Suprapubic skin (tissue), 4 donors: ENCODE data around the gene MYO15A. TPM values are rescaled to one million over a fixed set of nuclear protein-coding genes. Genes with fewer than 3 reads are reported as not detected.

Experiments
- DNase-seq, 2 donors: peaks; one replicate each; pipeline ENCODE4 v3.0.0-alpha.2; 2019; ENCODE audit warnings: low spot score in 2 of 2
- H3K27ac ChIP-seq: fragments of 200-600 bp; sonication (generic); one replicate; pipeline ENCODE4 v1.5.1; 2019
- H3K27me3 ChIP-seq: fragments of 200-600 bp; sonication (generic); one replicate; pipeline ENCODE4 v1.5.1; 2019
- H3K36me3 ChIP-seq: fragments of 200-600 bp; sonication (generic); one replicate; pipeline ENCODE4 v1.5.1; 2019
- H3K4me1 ChIP-seq: fragments of 200-600 bp; sonication (generic); one replicate; pipeline ENCODE4 v1.5.1; 2019
- H3K4me3 ChIP-seq: fragments of 200-600 bp; sonication (generic); one replicate; pipeline ENCODE4 v1.5.1; 2019; ENCODE audit warnings: mild to moderate bottlenecking
- H3K9me3 ChIP-seq: fragments of 200-600 bp; sonication (generic); one replicate; pipeline ENCODE4 v1.5.1; 2019
- EP300 ChIP-seq: sonication (generic); formaldehyde crosslinking; IDR thresholded peaks from one replicate; pipeline ENCODE4 v1.6.1; 2017; ENCODE audit warnings: antibody characterized with exemption
- POLR2A ChIP-seq, 2 donors: fragments of 450-650 bp; IDR thresholded peaks; one replicate each; pipeline ENCODE4 v1.6.1; 2017; ENCODE audit warnings: antibody characterized with exemption in 2 of 2, mild to moderate bottlenecking in 2 of 2, moderate library complexity in 2 of 2
- POLR2AphosphoS5 ChIP-seq, 3 donors: sonication (generic); formaldehyde crosslinking; IDR thresholded peaks; one replicate each; pipeline ENCODE4 v1.6.1; 2017; ENCODE audit warnings: antibody characterized with exemption in 3 of 3
- WGBS: methylation state at CpG from one replicate; pipeline ENCODE4 v1.1.5; 2018; 5-methylcytosine and 5-hydroxymethylcytosine counted together
- total RNA-seq, 4 donors: library from RNA; depleted of rRNA; stranded (reverse); fragments of >200 nt; gene quantifications; one replicate each; pipeline ENCODE4 v1.1.0, GENCODE V29; 2016
- TF ChIP-seq, protein P1 (sequence below), 2 donors: fragments of 200-600 bp in 1 of 2; fragments of 450-650 bp in 1 of 2; sonication (generic) in 1 of 2; IDR thresholded peaks; one replicate each; pipeline ENCODE4 v1.5.1; 2016 to 2019; ENCODE audit warnings: antibody characterized with exemption in 2 of 2, mild to moderate bottlenecking in 1 of 2, moderate library complexity in 1 of 2

Gene MYO15A
- total RNA-seq, 4 donors from 2014 or later: 0.23 to 0.49 (median 0.41) TPM

DNA sequence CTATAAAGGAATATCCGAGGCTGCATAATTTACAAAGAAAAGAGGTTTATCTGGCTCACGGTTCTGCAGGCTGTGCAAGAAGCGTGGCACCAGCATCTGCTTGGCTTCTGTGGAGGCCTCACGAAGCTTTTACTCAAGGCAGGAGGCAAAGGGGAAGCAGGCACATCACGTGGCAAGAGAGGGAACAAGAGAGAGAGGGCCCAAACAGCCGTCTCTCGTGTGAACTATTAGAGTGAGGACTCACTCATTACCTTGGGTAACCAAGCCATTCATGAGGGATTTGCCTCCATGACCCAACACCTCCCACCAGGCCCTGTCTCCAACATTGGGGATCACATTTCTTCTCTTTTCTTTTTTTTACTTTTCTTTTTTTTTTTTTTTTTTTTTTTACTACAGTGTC lies 67.6 kb downstream of the MYO15A start:
- 77% methylated on average over 7 of the region's 7 CpGs for WGBS
- DNase-seq: no peak

GRCh38 chr17:18177133-18177532 lies 68.6 kb downstream of the MYO15A start:
- peaks cover 11% of the 10 kb centered on the region for H3K4me1 ChIP-seq

More for the DNA sequence above, 67.6 kb downstream of the MYO15A start:
- Histone ChIP-seq H3K36me3 (no peaks in the 10 kb centered on the region), H3K9me3 (no peaks in the 10 kb centered on the region), H3K27me3 (no peaks in the 10 kb centered on the region), H3K27ac (no peak overlapping the region), H3K4me3 (no peak overlapping the region), H3K4me1 (peaks cover 2% of the 10 kb centered on the region)
- TF ChIP-seq EP300 (no peak), POLR2AphosphoS5 (IDR thresholded peaks at IDR 0.05) (no peak), POLR2A (IDR thresholded peaks at IDR 0.05) (no peak)
- TF ChIP-seq, protein P1, sequence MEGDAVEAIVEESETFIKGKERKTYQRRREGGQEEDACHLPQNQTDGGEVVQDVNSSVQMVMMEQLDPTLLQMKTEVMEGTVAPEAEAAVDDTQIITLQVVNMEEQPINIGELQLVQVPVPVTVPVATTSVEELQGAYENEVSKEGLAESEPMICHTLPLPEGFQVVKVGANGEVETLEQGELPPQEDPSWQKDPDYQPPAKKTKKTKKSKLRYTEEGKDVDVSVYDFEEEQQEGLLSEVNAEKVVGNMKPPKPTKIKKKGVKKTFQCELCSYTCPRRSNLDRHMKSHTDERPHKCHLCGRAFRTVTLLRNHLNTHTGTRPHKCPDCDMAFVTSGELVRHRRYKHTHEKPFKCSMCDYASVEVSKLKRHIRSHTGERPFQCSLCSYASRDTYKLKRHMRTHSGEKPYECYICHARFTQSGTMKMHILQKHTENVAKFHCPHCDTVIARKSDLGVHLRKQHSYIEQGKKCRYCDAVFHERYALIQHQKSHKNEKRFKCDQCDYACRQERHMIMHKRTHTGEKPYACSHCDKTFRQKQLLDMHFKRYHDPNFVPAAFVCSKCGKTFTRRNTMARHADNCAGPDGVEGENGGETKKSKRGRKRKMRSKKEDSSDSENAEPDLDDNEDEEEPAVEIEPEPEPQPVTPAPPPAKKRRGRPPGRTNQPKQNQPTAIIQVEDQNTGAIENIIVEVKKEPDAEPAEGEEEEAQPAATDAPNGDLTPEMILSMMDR (IDR thresholded peaks at IDR 0.05): no peak

DNA sequence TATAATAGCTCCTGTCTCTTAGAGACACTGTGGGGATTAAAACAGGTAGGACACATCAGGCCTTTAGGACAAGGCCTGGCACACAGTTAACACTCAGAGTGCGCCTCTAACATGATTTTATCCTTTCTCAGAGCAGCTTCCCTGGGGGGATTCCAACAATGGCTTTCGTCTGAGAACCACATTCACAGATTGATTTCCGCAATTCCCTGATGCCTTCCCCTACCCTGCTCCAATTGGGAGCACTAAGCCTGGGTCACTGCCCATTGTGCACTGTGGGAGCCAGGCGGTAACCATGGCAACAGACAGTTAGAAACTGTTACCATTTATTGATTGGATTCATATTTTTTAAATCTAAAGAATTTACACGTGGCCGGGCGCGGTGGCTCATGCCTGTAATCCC lies 69.2 kb downstream of the MYO15A start:
- no peak overlapping the region for H3K27ac ChIP-seq
- no peak overlapping the region for H3K4me3 ChIP-seq
- 83% methylated on average over 8 of the region's 8 CpGs for WGBS
- TF ChIP-seq, protein P1 (IDR thresholded peaks at IDR 0.05): no peak
- TF ChIP-seq POLR2A (IDR thresholded peaks at IDR 0.05) (no peak), EP300 (no peak), POLR2AphosphoS5 (IDR thresholded peaks at IDR 0.05) (no peak)
- no peak for DNase-seq
- no peaks in the 10 kb centered on the region for H3K9me3 ChIP-seq
- H3K36me3 ChIP-seq: no peaks in the 10 kb centered on the region
- no peaks in the 10 kb centered on the region for H3K27me3 ChIP-seq
- peaks cover 17% of the 10 kb centered on the region for H3K4me1 ChIP-seq

More at GRCh38 chr17:18177133-18177532, 68.6 kb downstream of the MYO15A start:
- DNase-seq: no peak
- Histone ChIP-seq H3K36me3 (no peaks in the 10 kb centered on the region), H3K9me3 (no peaks in the 10 kb centered on the region), H3K27me3 (no peaks in the 10 kb centered on the region), H3K4me3 (no peak overlapping the region), H3K27ac (no peak overlapping the region)
- TF ChIP-seq, protein P1 (IDR thresholded peaks at IDR 0.05): no peak
- TF ChIP-seq POLR2AphosphoS5 (IDR thresholded peaks at IDR 0.05) (no peak), EP300 (no peak), POLR2A (IDR thresholded peaks at IDR 0.05) (no peak)

- TF ChIP-seq EP300: no peak
- no peak for TF ChIP-seq POLR2AphosphoS5 (IDR thresholded peaks at IDR 0.05)
- no peak for TF ChIP-seq POLR2A (IDR thresholded peaks at IDR 0.05)
- TF ChIP-seq, protein P1 (IDR thresholded peaks at IDR 0.05): no peak
- no peak overlapping the region for H3K4me3 ChIP-seq
- 100% methylated on average over 1 of the region's 1 CpG for whole genome bisulfite sequencing
Measured at GRCh38 chr17:18179196-18179595, 70.6 kb downstream of the MYO15A start.

GRCh38 chr17:18179804-18180203 lies 71.2 kb downstream of the MYO15A start:
- TF ChIP-seq, protein P1 (IDR thresholded peaks at IDR 0.05): no peak
- TF ChIP-seq EP300 (no peak), POLR2A (IDR thresholded peaks at IDR 0.05) (no peak), POLR2AphosphoS5 (IDR thresholded peaks at IDR 0.05) (no peak)
- Histone ChIP-seq H3K9me3 (no peaks in the 10 kb centered on the region), H3K36me3 (no peaks in the 10 kb centered on the region), H3K4me1 (peaks cover 22% of the 10 kb centered on the region), H3K27ac (no peak overlapping the region), H3K4me3 (no peak overlapping the region), H3K27me3 (no peaks in the 10 kb centered on the region)
- 94% methylated on average over 7 of the region's 7 CpGs for WGBS
- DNase-seq: no peak

More at GRCh38 chr17:18179196-18179595, 70.6 kb downstream of the MYO15A start:
- Histone ChIP-seq H3K27ac (no peak overlapping the region), H3K27me3 (no peaks in the 10 kb centered on the region), H3K9me3 (no peaks in the 10 kb centered on the region), H3K36me3 (no peaks in the 10 kb centered on the region), H3K4me1 (peaks cover 18% of the 10 kb centered on the region)
- no peak for DNase-seq
